Caco-2 (cell line): ENCODE measurements around the gene EPHX1. TPM values are rescaled to one million over a fixed set of nuclear protein-coding genes. Genes with fewer than 3 reads are reported as not detected.
"Not testable (repeated sequence)": the region's sequence is repeated elsewhere in the genome, so short reads cannot be mapped to it uniquely, and the experiment has no call there.

Source experiments
- BruUV-seq: library from RNA; stranded (reverse); fragments of 400-500 nt; replicated peaks from 2 replicates; lab custom pipeline; 2021; lab: Mats Ljungman, UMichigan
- CTCF ChIA-PET: fragments of 300-600 bp; sonication (Branson Sonifier 250); formaldehyde crosslinking; loops from one replicate; lab custom pipeline; 2022; ENCODE audit warnings: antibody characterized with exemption; lab: Charles Lee
- POLR2A ChIA-PET: fragments of 300-600 bp; sonication (Branson Sonifier 250); formaldehyde crosslinking; loops from one replicate; lab custom pipeline; 2022; ENCODE audit warnings: antibody characterized with exemption; lab: Charles Lee
- DNase-seq, 2 experiments: peaks; one replicate each; pipeline versions ENCODE4 v3.0.0 to v3.0.0-alpha.2; 2020 to 2022
- H3K27me3 ChIP-seq: replicated peaks from 2 replicates; pipeline ENCODE4 v1.6.0; 2011; ENCODE audit warnings: low read length; ENCODE audit not compliant: control insufficient read depth, insufficient read depth
- H3K36me3 ChIP-seq: 2 replicates; pipeline ENCODE4 v1.5.1; 2011; ENCODE audit warnings: low read length; ENCODE audit not compliant: control insufficient read depth, insufficient read depth
- H3K4me1 ChIP-seq: fragments of 250-450 bp; sonication (Bioruptor Pico); 2 replicates; pipeline ENCODE4 v1.5.1; 2020; ENCODE audit warnings: mild to moderate bottlenecking
- H3K4me3 ChIP-seq: 2 replicates; pipeline ENCODE4 v1.5.1; 2011; ENCODE audit warnings: low read depth, mild to moderate bottlenecking, control low read depth, low read length
- H3K9me3 ChIP-seq: fragments of 250-450 bp; sonication (Bioruptor Pico); 2 replicates; pipeline ENCODE4 v1.5.1; 2020; ENCODE audit warnings: mild to moderate bottlenecking, moderate library complexity
- H3K27ac Mint-ChIP-seq: one replicate; pipeline ENCODE4 v1.8.0; 2022; ENCODE audit warnings: mixed read lengths; ENCODE audit not compliant: unreplicated experiment
- H3K27me3 Mint-ChIP-seq: one replicate; pipeline ENCODE4 v1.8.0; 2022; ENCODE audit warnings: mixed read lengths; ENCODE audit not compliant: insufficient read depth, unreplicated experiment
- H3K36me3 Mint-ChIP-seq: one replicate; pipeline ENCODE4 v1.8.0; 2022; ENCODE audit warnings: mild to moderate bottlenecking, mixed read lengths; ENCODE audit not compliant: insufficient read depth, unreplicated experiment
- H3K4me1 Mint-ChIP-seq: one replicate; pipeline ENCODE4 v1.8.0; 2022; ENCODE audit warnings: low read depth, mixed read lengths; ENCODE audit not compliant: unreplicated experiment
- H3K4me3 Mint-ChIP-seq: one replicate; pipeline ENCODE4 v1.8.0; 2022; ENCODE audit warnings: mild to moderate bottlenecking, moderate library complexity, mixed read lengths; ENCODE audit not compliant: unreplicated experiment
- H3K9me3 Mint-ChIP-seq: one replicate; pipeline ENCODE4 v1.8.0; 2022; ENCODE audit warnings: mixed read lengths; ENCODE audit not compliant: unreplicated experiment
- CTCF ChIP-seq, 2 experiments: fragments of 200-600 bp in 1 of 2; IDR thresholded peaks; 1 replicate in 1 of 2; 2 replicates in 1 of 2; pipeline versions ENCODE4 v1.5.1 to v1.8.0; 2011 to 2022; ENCODE audit warnings: antibody characterized with exemption in 1 of 2, control low read depth in 1 of 2, inconsistent platforms in 1 of 2, low read depth in 1 of 2, low read length in 1 of 2, mild to moderate bottlenecking in 1 of 2, moderate library complexity in 1 of 2; ENCODE audit not compliant: insufficient read depth in 1 of 2, severe bottlenecking in 1 of 2, unreplicated experiment in 1 of 2
- intact Hi-C: fragments of 100-400 bp; cut with micrococcal nuclease; formaldehyde crosslinking; loops from one replicate; pipeline ENCODE4 v1.10.0; 2022; ENCODE audit not compliant: unreplicated experiment
- total RNA-seq: library from RNA; stranded (reverse); gene quantifications from 2 replicates; pipeline ENCODE4 v1.2.3, GENCODE V29; 2022

EPHX1 gene
- total RNA-seq, 1 experiment from 2014 or later, result 88.5 TPM

GRCh38 chr1:225780134-225780533, 29.8 kb upstream of the EPHX1 start:
- H3K4me1 ChIP-seq, result no peaks in the 10 kb centered on the region
- no TSS peak for BruUV-seq
- Mint-ChIP-seq H3K27ac (no peak overlapping the region), H3K36me3 (peaks cover 41% of the 10 kb centered on the region), H3K4me1 (peaks cover 6% of the 10 kb centered on the region), H3K27me3 (no peaks in the 10 kb centered on the region), H3K4me3 (no peak overlapping the region), H3K9me3 (no peaks in the 10 kb centered on the region)
- DNase-seq, result no peak
- no peaks in the 10 kb centered on the region for H3K9me3 ChIP-seq
- no peaks in the 10 kb centered on the region; the same call in 1 of the 2 replicates for H3K36me3 ChIP-seq
- intact Hi-C loops, result no loop called here
- ChIA-PET CTCF (no interaction called here), POLR2A (interaction anchor here (0.6 kb wide), 1 partner anchor 103 kb away, joined by 7 read pairs; no protein-coding TSS in a partner anchor)
- TF ChIP-seq CTCF (IDR thresholded peaks at IDR 0.05; ENCODE audit: insufficient read depth in 1 of 2, low read depth in 1 of 2, low read length in 1 of 2, severe bottlenecking in 1 of 2, unreplicated experiment in 1 of 2), result no peak
- H3K27me3 ChIP-seq, result no peaks in the 10 kb centered on the region
- no peak overlapping the region for H3K4me3 ChIP-seq

GRCh38 chr1:225780630-225781029, 29.3 kb upstream of the EPHX1 start:
- Histone ChIP-seq H3K27me3 (no peaks in the 10 kb centered on the region), H3K4me1 (no peaks in the 10 kb centered on the region), H3K36me3 (no peaks in the 10 kb centered on the region; the same call in 1 of the 2 replicates), H3K9me3 (no peaks in the 10 kb centered on the region), H3K4me3 (no peak overlapping the region)
- Mint-ChIP-seq H3K9me3 (no peaks in the 10 kb centered on the region), H3K27me3 (no peaks in the 10 kb centered on the region), H3K4me1 (peaks cover 6% of the 10 kb centered on the region), H3K27ac (peak overlapping the region; percentile 68), H3K36me3 (peaks cover 46% of the 10 kb centered on the region), H3K4me3 (peak overlapping the region; percentile 37)
- no peak for TF ChIP-seq CTCF (IDR thresholded peaks at IDR 0.05; ENCODE audit: insufficient read depth in 1 of 2, low read depth in 1 of 2, low read length in 1 of 2, severe bottlenecking in 1 of 2, unreplicated experiment in 1 of 2)
- ChIA-PET CTCF (no interaction called here), POLR2A (no interaction called here)
- intact Hi-C loops, result no loop called here
- DNase-seq, result no peak
- no TSS peak for BruUV-seq

- H3K9me3 ChIP-seq, H3K27ac Mint-ChIP-seq, POLR2A ChIA-PET, H3K27me3 Mint-ChIP-seq, H3K27me3 ChIP-seq, H3K36me3 ChIP-seq, H3K4me3 ChIP-seq, H3K4me1 Mint-ChIP-seq, DNase-seq, H3K4me3 Mint-ChIP-seq, intact Hi-C loops, BruUV-seq, H3K4me1 ChIP-seq, CTCF ChIA-PET: not testable (repeated sequence)
- H3K36me3 Mint-ChIP-seq, result peaks cover 85% of the 10 kb centered on the region
- peaks cover 28% of the 10 kb centered on the region for H3K9me3 Mint-ChIP-seq
These were observed 20.8 kb upstream of the EPHX1 start for GRCh38 chr1:225789142-225789541.

GRCh38 chr1:225794954-225795353, 15.0 kb upstream of the EPHX1 start:
- DNase-seq, result no peak
- TF ChIP-seq CTCF (IDR thresholded peaks at IDR 0.05; ENCODE audit: insufficient read depth in 1 of 2, low read depth in 1 of 2, low read length in 1 of 2, severe bottlenecking in 1 of 2, unreplicated experiment in 1 of 2), result no peak
- peaks cover 22% of the 10 kb centered on the region for H3K9me3 Mint-ChIP-seq
- CTCF ChIA-PET, result no interaction called here
- Histone ChIP-seq H3K9me3 (peaks cover 5% of the 10 kb centered on the region; the same call in 1 of the 2 replicates), H3K4me3 (no peak overlapping the region), H3K36me3 (peaks cover 5% of the 10 kb centered on the region), H3K27me3 (no peaks in the 10 kb centered on the region), H3K4me1 (no peaks in the 10 kb centered on the region)
- POLR2A ChIA-PET, result no interaction called here
- BruUV-seq, result no TSS peak
- no peaks in the 10 kb centered on the region for H3K27me3 Mint-ChIP-seq
- H3K4me3 Mint-ChIP-seq, result no peak overlapping the region
- H3K36me3 Mint-ChIP-seq, result peaks cover 34% of the 10 kb centered on the region
- no peak overlapping the region for H3K27ac Mint-ChIP-seq
- intact Hi-C loops, result no loop called here
- no peaks in the 10 kb centered on the region for H3K4me1 Mint-ChIP-seq

GRCh38 chr1:225796097-225796496, 13.8 kb upstream of the EPHX1 start:
- BruUV-seq, CTCF ChIA-PET, H3K4me3 Mint-ChIP-seq, H3K27me3 ChIP-seq, DNase-seq, H3K27me3 Mint-ChIP-seq, intact Hi-C loops, H3K27ac Mint-ChIP-seq, H3K4me1 ChIP-seq, H3K4me1 Mint-ChIP-seq, H3K9me3 ChIP-seq, H3K36me3 ChIP-seq, H3K4me3 ChIP-seq: not testable (repeated sequence)
- Mint-ChIP-seq H3K9me3 (peaks cover 18% of the 10 kb centered on the region), H3K36me3 (peaks cover 23% of the 10 kb centered on the region)
- POLR2A ChIA-PET, result interaction anchor here (0.6 kb wide), 1 partner anchor 38 kb away, joined by 3 read pairs; no protein-coding TSS in a partner anchor
